Measurements from ENCODE around the gene LAX1.
"Not testable (repeated sequence)": the region's sequence is repeated elsewhere in the genome, so short reads cannot be mapped to it uniquely, and the experiment has no call there.

LAX1 gene

DNA sequence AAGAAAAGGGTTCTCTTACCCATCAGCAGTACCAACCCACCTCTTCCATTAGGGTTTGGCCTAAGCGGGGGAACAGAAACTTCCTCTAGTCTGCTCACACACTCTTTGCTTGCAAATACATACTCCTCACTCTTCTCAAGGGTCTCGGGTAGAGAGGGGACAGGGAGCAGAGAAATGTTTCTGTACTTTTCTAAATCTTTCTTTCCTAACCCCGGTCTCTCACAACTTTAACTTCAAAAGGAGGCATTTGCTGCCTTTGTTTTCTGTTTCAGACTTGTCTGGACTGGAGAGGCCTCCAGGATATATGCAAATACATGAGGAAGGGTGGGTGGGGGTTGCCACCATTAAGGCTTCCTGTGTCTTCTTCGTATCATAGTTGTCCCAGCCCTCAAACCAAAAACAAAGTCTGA is 10.5 kb upstream of the LAX1 start:
- Histone ChIP-seq H3K27ac (ENCODE audit: low read length, poor library complexity, severe bottlenecking) (no peak overlapping the region), H4K91ac (ENCODE audit: low read length) (no peak overlapping the region), H2AK5ac (ENCODE audit: low read length, severe bottlenecking) (no peak overlapping the region), H2BK12ac (ENCODE audit: low read length in 2 of 2) (no peak overlapping the region), H2AFZ (ENCODE audit: low read depth, low read length) (no peak overlapping the region), H2BK5ac (ENCODE audit: low read depth, low read length, poor library complexity, severe bottlenecking) (no peak overlapping the region), H3K9me3 (ENCODE audit: control insufficient read depth, low read length) (no peaks in the 10 kb centered on the region), H3K9ac (ENCODE audit: low read length) (no peak overlapping the region), H3K18ac (ENCODE audit: low read depth in 1 of 2, low read length in 2 of 2) (no peak overlapping the region), H3K4me2 (ENCODE audit: low read length, poor library complexity, severe bottlenecking) (no peak overlapping the region), H2BK15ac (ENCODE audit: low read depth, poor library complexity, severe bottlenecking) (no peak overlapping the region), H3K36me3 (ENCODE audit: control insufficient read depth in 1 of 2, insufficient read depth in 2 of 2, low read depth in 1 of 2, low read length in 2 of 2) (no peaks in the 10 kb centered on the region), H3K4me3 (ENCODE audit: insufficient read depth in 1 of 2, low read depth in 1 of 2, low read length in 2 of 2) (no peak overlapping the region), H4K8ac (ENCODE audit: low read length) (no peak overlapping the region), H3K27me3 (ENCODE audit: control insufficient read depth in 1 of 2, insufficient read depth in 1 of 2, low read length in 2 of 2) (no peaks in the 10 kb centered on the region), H3K79me1 (replicated peaks; ENCODE audit: low read length, poor library complexity, severe bottlenecking) (no peaks in the 10 kb centered on the region), H3K23ac (ENCODE audit: low read length in 2 of 2) (no peak overlapping the region), H3K14ac (ENCODE audit: low read length in 2 of 2) (no peak overlapping the region), H2BK120ac (ENCODE audit: low read depth, low read length) (no peak overlapping the region), H3K4ac (ENCODE audit: low read depth in 1 of 2, low read length in 2 of 2) (no peak overlapping the region), H3K4me1 (ENCODE audit: control insufficient read depth, insufficient read depth, low read depth, low read length) (peaks cover 2% of the 10 kb centered on the region)
- 90% methylated on average over 2 of the region's 4 CpGs for WGBS
- DNase-seq: no peak

DNA sequence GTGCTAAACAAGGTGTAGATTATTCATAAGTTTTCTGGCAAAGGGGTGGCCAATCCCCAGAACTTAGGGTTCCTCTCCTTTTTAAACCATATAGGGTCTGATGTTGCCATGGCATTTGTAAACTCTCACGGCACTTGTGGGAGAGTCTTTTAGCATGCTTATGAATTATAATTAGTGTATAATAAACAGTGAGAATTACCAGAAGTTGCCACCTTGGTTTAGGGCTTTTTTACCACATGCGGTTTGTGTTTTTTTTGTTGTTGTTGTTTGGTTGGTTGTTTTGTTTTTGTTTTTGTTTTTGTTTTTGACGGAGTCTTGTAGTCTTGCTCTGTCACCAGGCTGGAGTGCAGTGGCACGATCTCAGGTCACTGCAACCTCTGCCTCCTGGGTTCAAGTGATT is 8.9 kb upstream of the LAX1 start:
- Histone ChIP-seq H2BK15ac (ENCODE audit: low read depth, poor library complexity, severe bottlenecking) (no peak overlapping the region), H3K9me3 (ENCODE audit: control insufficient read depth, low read length) (no peaks in the 10 kb centered on the region), H3K79me1 (replicated peaks; ENCODE audit: low read length, poor library complexity, severe bottlenecking) (no peaks in the 10 kb centered on the region), H3K36me3 (ENCODE audit: control insufficient read depth in 1 of 2, insufficient read depth in 2 of 2, low read depth in 1 of 2, low read length in 2 of 2) (no peaks in the 10 kb centered on the region), H3K27ac (ENCODE audit: low read length, poor library complexity, severe bottlenecking) (no peak overlapping the region), H3K4me1 (ENCODE audit: control insufficient read depth, insufficient read depth, low read depth, low read length) (peaks cover 2% of the 10 kb centered on the region), H2AK5ac (ENCODE audit: low read length, severe bottlenecking) (no peak overlapping the region), H3K14ac (ENCODE audit: low read length in 2 of 2) (no peak overlapping the region), H3K27me3 (ENCODE audit: control insufficient read depth in 1 of 2, insufficient read depth in 1 of 2, low read length in 2 of 2) (no peaks in the 10 kb centered on the region), H3K18ac (ENCODE audit: low read depth in 1 of 2, low read length in 2 of 2) (no peak overlapping the region), H3K4me2 (ENCODE audit: low read length, poor library complexity, severe bottlenecking) (no peak overlapping the region), H2AFZ (ENCODE audit: low read depth, low read length) (no peak overlapping the region), H3K9ac (ENCODE audit: low read length) (no peak overlapping the region), H3K23ac (ENCODE audit: low read length in 2 of 2) (no peak overlapping the region), H3K4me3 (ENCODE audit: insufficient read depth in 1 of 2, low read depth in 1 of 2, low read length in 2 of 2) (no peak overlapping the region), H2BK120ac (ENCODE audit: low read depth, low read length) (no peak overlapping the region), H4K91ac (ENCODE audit: low read length) (no peak overlapping the region), H2BK5ac (ENCODE audit: low read depth, low read length, poor library complexity, severe bottlenecking) (no peak overlapping the region), H3K4ac (ENCODE audit: low read depth in 1 of 2, low read length in 2 of 2) (no peak overlapping the region), H4K8ac (ENCODE audit: low read length) (no peak overlapping the region), H2BK12ac (ENCODE audit: low read length in 2 of 2) (no peak overlapping the region)
- WGBS: 92% methylated on average over 4 of the region's 4 CpGs
- DNase-seq: no peak

DNA sequence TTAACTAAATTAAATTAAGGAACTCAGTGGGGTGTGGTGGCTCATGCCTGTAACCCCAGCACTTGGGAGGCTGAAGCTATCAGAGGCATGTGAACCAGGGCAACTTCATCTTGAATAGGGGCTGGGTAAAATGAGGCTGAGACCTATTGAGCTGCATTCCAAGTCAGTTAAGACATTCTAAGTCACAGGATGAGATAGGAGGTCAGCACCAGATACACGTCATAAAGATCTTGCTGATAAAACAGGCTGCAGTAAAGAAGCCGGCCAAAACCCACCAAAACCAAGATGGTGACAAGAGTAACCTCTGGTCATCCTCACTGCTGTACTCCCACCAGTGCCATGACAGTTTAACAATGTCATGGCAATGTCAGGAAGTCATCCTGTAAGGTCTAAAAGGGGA is 6.2 kb upstream of the LAX1 start:
- not testable (repeated sequence) for H3K9ac ChIP-seq (ENCODE audit: low read length); H3K4me3 ChIP-seq (ENCODE audit: insufficient read depth in 1 of 2, low read depth in 1 of 2, low read length in 2 of 2); H2AK5ac ChIP-seq (ENCODE audit: low read length, severe bottlenecking); H3K9me3 ChIP-seq (ENCODE audit: control insufficient read depth, low read length); H3K4me1 ChIP-seq (ENCODE audit: control insufficient read depth, insufficient read depth, low read depth, low read length); H4K8ac ChIP-seq (ENCODE audit: low read length); H3K23ac ChIP-seq (ENCODE audit: low read length in 2 of 2); H3K27ac ChIP-seq (ENCODE audit: low read length, poor library complexity, severe bottlenecking); H3K18ac ChIP-seq (ENCODE audit: low read depth in 1 of 2, low read length in 2 of 2); H3K4ac ChIP-seq (ENCODE audit: low read depth in 1 of 2, low read length in 2 of 2); H3K4me2 ChIP-seq (ENCODE audit: low read length, poor library complexity, severe bottlenecking); H3K14ac ChIP-seq (ENCODE audit: low read length in 2 of 2); H2BK120ac ChIP-seq (ENCODE audit: low read depth, low read length); H3K79me1 ChIP-seq (replicated peaks; ENCODE audit: low read length, poor library complexity, severe bottlenecking); H3K36me3 ChIP-seq (ENCODE audit: control insufficient read depth in 1 of 2, insufficient read depth in 2 of 2, low read depth in 1 of 2, low read length in 2 of 2); H2BK5ac ChIP-seq (ENCODE audit: low read depth, low read length, poor library complexity, severe bottlenecking); H2BK15ac ChIP-seq (ENCODE audit: low read depth, poor library complexity, severe bottlenecking); H2AFZ ChIP-seq (ENCODE audit: low read depth, low read length); H4K91ac ChIP-seq (ENCODE audit: low read length); H2BK12ac ChIP-seq (ENCODE audit: low read length in 2 of 2); DNase-seq; H3K27me3 ChIP-seq (ENCODE audit: control insufficient read depth in 1 of 2, insufficient read depth in 1 of 2, low read length in 2 of 2)
- WGBS: 32% methylated on average over 2 of the region's 2 CpGs

DNA sequence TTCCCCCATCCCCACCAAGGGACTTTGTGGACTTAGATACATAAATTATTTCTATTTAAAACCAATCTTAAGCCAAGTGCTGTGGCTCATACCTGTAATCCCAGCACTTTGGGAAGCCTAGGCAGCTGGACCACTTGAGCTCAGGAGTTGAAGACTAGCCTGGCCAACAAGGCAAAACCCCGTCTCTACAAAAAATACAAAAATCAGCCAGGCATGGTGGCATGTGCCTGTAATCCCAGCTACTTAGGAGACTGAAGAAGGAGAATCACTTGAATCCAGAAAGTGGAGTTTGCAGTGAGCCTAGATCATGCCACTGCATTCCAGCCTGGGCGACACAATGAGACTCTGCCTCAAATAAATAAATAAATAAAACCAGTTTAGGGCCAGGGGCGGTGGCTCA is 4.5 kb upstream of the LAX1 start:
- Histone ChIP-seq H2BK5ac (ENCODE audit: low read depth, low read length, poor library complexity, severe bottlenecking) (no peak overlapping the region), H3K9ac (ENCODE audit: low read length) (no peak overlapping the region), H3K4me3 (ENCODE audit: insufficient read depth in 1 of 2, low read depth in 1 of 2, low read length in 2 of 2) (no peak overlapping the region), H2BK120ac (ENCODE audit: low read depth, low read length) (no peak overlapping the region), H3K27me3 (ENCODE audit: control insufficient read depth in 1 of 2, insufficient read depth in 1 of 2, low read length in 2 of 2) (peaks cover 0 to 16% of the 10 kb centered on the region in 2 experiments), H3K36me3 (ENCODE audit: control insufficient read depth in 1 of 2, insufficient read depth in 2 of 2, low read depth in 1 of 2, low read length in 2 of 2) (no peaks in the 10 kb centered on the region), H3K14ac (ENCODE audit: low read length in 2 of 2) (no peak overlapping the region), H2BK12ac (ENCODE audit: low read length in 2 of 2) (no peak overlapping the region), H4K8ac (ENCODE audit: low read length) (no peak overlapping the region), H3K27ac (ENCODE audit: low read length, poor library complexity, severe bottlenecking) (no peak overlapping the region), H3K9me3 (ENCODE audit: control insufficient read depth, low read length) (no peaks in the 10 kb centered on the region), H2AFZ (ENCODE audit: low read depth, low read length) (no peak overlapping the region), H3K79me1 (replicated peaks; ENCODE audit: low read length, poor library complexity, severe bottlenecking) (no peaks in the 10 kb centered on the region), H3K4me2 (ENCODE audit: low read length, poor library complexity, severe bottlenecking) (no peak overlapping the region), H4K91ac (ENCODE audit: low read length) (no peak overlapping the region), H3K4me1 (ENCODE audit: control insufficient read depth, insufficient read depth, low read depth, low read length) (no peaks in the 10 kb centered on the region), H2BK15ac (ENCODE audit: low read depth, poor library complexity, severe bottlenecking) (no peak overlapping the region), H3K4ac (ENCODE audit: low read depth in 1 of 2, low read length in 2 of 2) (no peak overlapping the region), H2AK5ac (ENCODE audit: low read length, severe bottlenecking) (no peak overlapping the region), H3K18ac (ENCODE audit: low read depth in 1 of 2, low read length in 2 of 2) (no peak overlapping the region), H3K23ac (ENCODE audit: low read length in 2 of 2) (no peak overlapping the region)
- 100% methylated on average over 2 of the region's 3 CpGs for WGBS
- no peak for DNase-seq

All from mesenchymal stem cell (in vitro differentiated cells and primary cell).